Spleen (tissue), 11 donors: ENCODE results near the gene KRT71. TPM values are rescaled to one million over a fixed set of nuclear protein-coding genes. Genes with fewer than 3 reads are reported as not detected.

Experiments used
- DNase-seq: peaks from one replicate; pipeline ENCODE4 v3.0.0-alpha.2; 2020
- H3K27ac ChIP-seq, 8 donors: fragments of 200-600 bp; sonication (generic) in 7 of 8; 1 replicate in 4 of 8; 2 replicates in 4 of 8; pipeline versions ENCODE4 v1.5.0 to v1.8.0; 2016 to 2021; ENCODE audit warnings: inconsistent platforms in 4 of 8, mild to moderate bottlenecking in 4 of 8, moderate library complexity in 1 of 8
- H3K27me3 ChIP-seq, 7 donors: fragments of 200-600 bp; sonication (generic) in 6 of 7; replicated peaks in 1 of 7; 1 replicate in 4 of 7; 2 replicates in 3 of 7; pipeline versions ENCODE4 v1.5.0 to v1.8.0; 2016 to 2021; ENCODE audit warnings: inconsistent platforms in 3 of 7, mild to moderate bottlenecking in 1 of 7
- H3K36me3 ChIP-seq, 6 donors: fragments of 200-600 bp; sonication (generic) in 5 of 6; 1 replicate in 4 of 6; 2 replicates in 2 of 6; pipeline versions ENCODE4 v1.5.0 to v1.8.0; 2016 to 2021; ENCODE audit warnings: inconsistent platforms in 2 of 6
- H3K4me1 ChIP-seq, 6 donors: fragments of 200-600 bp; sonication (generic) in 5 of 6; 1 replicate in 3 of 6; 2 replicates in 3 of 6; pipeline versions ENCODE4 v1.5.0 to v1.8.0; 2016 to 2021; ENCODE audit warnings: inconsistent platforms in 3 of 6
- H3K4me3 ChIP-seq, 8 donors: fragments of 200-600 bp; sonication (generic) in 7 of 8; 1 replicate in 4 of 8; 2 replicates in 4 of 8; pipeline versions ENCODE4 v1.5.0 to v1.8.0; 2016 to 2021; ENCODE audit warnings: inconsistent platforms in 4 of 8, mild to moderate bottlenecking in 4 of 8, moderate library complexity in 2 of 8
- H3K9me3 ChIP-seq, 8 donors: fragments of 200-600 bp; sonication (generic) in 7 of 8; 1 replicate in 4 of 8; 2 replicates in 4 of 8; pipeline versions ENCODE4 v1.5.0 to v1.8.0; 2016 to 2021; ENCODE audit warnings: inconsistent platforms in 4 of 8
- CTCF ChIP-seq, 11 experiments: fragments of 200-600 bp in 7 of 11; fragments of 450-650 bp in 4 of 11; sonication (generic) in 4 of 11; IDR thresholded peaks in 8 of 11; conservative IDR thresholded peaks in 3 of 11; 1 replicate in 7 of 11; 2 replicates in 4 of 11; pipeline versions ENCODE4 v1.4.0 to v1.8.0; 2016 to 2021; ENCODE audit warnings: antibody characterized with exemption in 11 of 11, inconsistent platforms in 4 of 11, mild to moderate bottlenecking in 1 of 11
- POLR2A ChIP-seq, 3 donors: fragments of 450-650 bp; IDR thresholded peaks; one replicate each; pipeline ENCODE4 v1.5.1; 2017; ENCODE audit warnings: antibody characterized with exemption in 3 of 3, mild to moderate bottlenecking in 1 of 3
- POLR2AphosphoS5 ChIP-seq, 3 donors: sonication (generic); formaldehyde crosslinking; IDR thresholded peaks; one replicate each; pipeline ENCODE4 v1.5.1; 2017; ENCODE audit warnings: antibody characterized with exemption in 3 of 3
- WGBS, 5 donors: extraction: QIAGEN DNeasy Blood & Tissue Kit in 3 of 5; methylation state at CpG; one replicate each; pipeline versions ENCODE4 v1.1.5 to v1.1.7; 2013 to 2018; 5-methylcytosine and 5-hydroxymethylcytosine counted together
- intact Hi-C: fragments of 100-400 bp; cut with DNase I; formaldehyde crosslinking; loops from one replicate; pipeline ENCODE4 v1.15.0; 2023; ENCODE audit warnings: low total_unique reads
- polyA plus RNA-seq, 3 donors: library from polyadenylated mRNA; stranded (reverse); fragments of 200-250 nt; gene quantifications; one replicate each; pipeline ENCODE4 v1.2.1, GENCODE V29; 2013
- total RNA-seq, 7 donors: library from RNA; depleted of rRNA in 3 of 7; stranded (reverse); fragments of >200 nt in 3 of 7; fragmentation: NEBNext Ultra II Directional in 4 of 7; extraction: Animal tissue kit (Norgen Biotek cat#: 25700) in 4 of 7; gene quantifications; one replicate each; pipeline versions ENCODE4 v1.1.0 to v1.2.1, GENCODE V29; 2016 to 2021
- donor health status: healthy with polysubstance abuse.
- donor health status: DM: no; HTN: no; CAD: no; lungs with moderate emphysema.
- donor health status: DM: no; HTN: no; CAD: no.
- donor health status: Bipolar disorder and iron deficiency.
- donor health status: healthy.
- donor health status: DM: no; HTN: no; CAD: no.
- donor health status: DM: yes; HTN: yes; CAD: no.

The KRT71 gene
- total and polyA plus RNA-seq, 10 donors = not detected

- no peak overlapping the region for H3K27ac ChIP-seq
- H3K9me3 ChIP-seq = no peaks in the 10 kb centered on the region
- H3K27me3 ChIP-seq = peaks cover 0 to 24% (median 0%) of the 10 kb centered on the region in 7 donors
- WGBS, 5 donors = 84 to 95% (median 91%) methylated on average over 8 of the region's 8 CpGs
- H3K36me3 ChIP-seq = no peaks in the 10 kb centered on the region
- TF ChIP-seq POLR2AphosphoS5 (IDR thresholded peaks at IDR 0.05) = no peak
- no peak for TF ChIP-seq POLR2A (IDR thresholded peaks at IDR 0.05)
- TF ChIP-seq CTCF (IDR thresholded peaks at IDR 0.05 in 8 of 11, conservative IDR thresholded peaks at IDR 0.05 in 3 of 11) = no peak
- no peaks in the 10 kb centered on the region for H3K4me1 ChIP-seq
- intact Hi-C loops = no loop called here
- peak; percentile 25 for DNase-seq
- H3K4me3 ChIP-seq = no peak overlapping the region
These were observed 24.4 kb upstream of the KRT71 start for GRCh38 chr12:52577316-52577715.

- Histone ChIP-seq H3K27me3 (peaks cover 0 to 16% (median 0%) of the 10 kb centered on the region in 7 donors), H3K36me3 (no peaks in the 10 kb centered on the region), H3K27ac (no peak overlapping the region), H3K4me3 (no peak overlapping the region), H3K4me1 (no peaks in the 10 kb centered on the region), H3K9me3 (no peaks in the 10 kb centered on the region)
- peak; percentile 32 for DNase-seq
- intact Hi-C loops = no loop called here
- WGBS, 5 donors = 67 to 88% (median 85%) methylated on average over 3 of the region's 3 CpGs
- TF ChIP-seq POLR2AphosphoS5 (IDR thresholded peaks at IDR 0.05) = no peak
- TF ChIP-seq CTCF (IDR thresholded peaks at IDR 0.05 in 8 of 11, conservative IDR thresholded peaks at IDR 0.05 in 3 of 11) = no peak
- TF ChIP-seq POLR2A (IDR thresholded peaks at IDR 0.05) = no peak
These were observed 23.0 kb upstream of the KRT71 start for GRCh38 chr12:52575948-52576347.

GRCh38 chr12:52575256-52575655 lies 22.3 kb upstream of the KRT71 start:
- no peak overlapping the region for H3K4me3 ChIP-seq
- TF ChIP-seq POLR2AphosphoS5 (IDR thresholded peaks at IDR 0.05) (no peak), POLR2A (IDR thresholded peaks at IDR 0.05) (no peak), CTCF (IDR thresholded peaks at IDR 0.05 in 8 of 11, conservative IDR thresholded peaks at IDR 0.05 in 3 of 11) (no peak)
- no peaks in the 10 kb centered on the region for H3K9me3 ChIP-seq
- peaks cover 0 to 20% (median 0%) of the 10 kb centered on the region in 7 donors for H3K27me3 ChIP-seq
- peak; percentile 34 for DNase-seq
- H3K4me1 ChIP-seq = no peaks in the 10 kb centered on the region
- no peak overlapping the region for H3K27ac ChIP-seq
- WGBS, 5 donors = 77 to 96% (median 84%) methylated on average over 5 to 9 of the region's 9 CpGs
- no peaks in the 10 kb centered on the region for H3K36me3 ChIP-seq
- intact Hi-C loops = no loop called here

- H3K4me1 ChIP-seq = no peaks in the 10 kb centered on the region
- WGBS, 5 donors = 84 to 96% (median 94%) methylated on average over 3 of the region's 3 CpGs
- no peak within 1 kb of the TSS for H3K4me3 ChIP-seq
- H3K27me3 ChIP-seq = peaks cover 0 to 31% (median 0%) of the 10 kb centered on the region in 7 donors
- intact Hi-C loops = no loop called here
- no peak within 1 kb of the TSS for H3K27ac ChIP-seq
- no peaks in the 10 kb centered on the region for H3K9me3 ChIP-seq
- TF ChIP-seq POLR2AphosphoS5 (IDR thresholded peaks at IDR 0.05) = no peak
- no peak for TF ChIP-seq POLR2A (IDR thresholded peaks at IDR 0.05)
- TF ChIP-seq CTCF (IDR thresholded peaks at IDR 0.05 in 8 of 11, conservative IDR thresholded peaks at IDR 0.05 in 3 of 11) = no peak
- no peaks in the 10 kb centered on the region for H3K36me3 ChIP-seq
- DNase-seq = peak; percentile 32
These were observed 20.8 kb upstream of the KRT71 start, which contains the start of gene KRT74 for GRCh38 chr12:52573743-52574142. Gene KRT74, minus strand, starts transcription at chr12:52573843. Its CDS starts 66 bp downstream, at chr12:52573777.
